Astrocyte (in vitro differentiated cells and primary cell): ENCODE results near the gene PKP4. TPM values are rescaled to one million over a fixed set of nuclear protein-coding genes. Genes with fewer than 3 reads are reported as not detected.

Source experiments
- DNase-seq: peaks from one replicate; pipeline ENCODE4 v3.0.0-alpha.2; 2010; ENCODE audit warnings: low read depth
- FAIRE-seq: peaks from 2 replicates; lab custom pipeline; 2011; peaks lifted over from hg19 to GRCh38; lab: Jason Lieb, UNC
- H2AFZ ChIP-seq: 2 replicates; pipeline ENCODE4 v1.6.0; 2012; ENCODE audit warnings: low read depth, low read length, inconsistent platforms
- H3K27ac ChIP-seq: 2 replicates; pipeline ENCODE4 v1.5.1; 2011; ENCODE audit warnings: low read depth, low read length, inconsistent platforms
- H3K27me3 ChIP-seq: 2 replicates; pipeline ENCODE4 v1.6.0; 2011; ENCODE audit warnings: low read length, inconsistent platforms; ENCODE audit not compliant: insufficient read depth
- H3K36me3 ChIP-seq: 2 replicates; pipeline ENCODE4 v1.5.1; 2011; ENCODE audit warnings: low read length, inconsistent platforms; ENCODE audit not compliant: insufficient read depth
- H3K4me1 ChIP-seq: 2 replicates; pipeline ENCODE4 v1.5.1; 2011; ENCODE audit warnings: low read length, inconsistent platforms; ENCODE audit not compliant: insufficient read depth
- H3K4me2 ChIP-seq: 2 replicates; pipeline ENCODE4 v1.6.0; 2012; ENCODE audit warnings: low read length, inconsistent platforms
- H3K4me3 ChIP-seq: 2 replicates; pipeline ENCODE4 v1.5.1; 2011; ENCODE audit warnings: low read depth, mild to moderate bottlenecking, low read length, inconsistent platforms; ENCODE audit not compliant: insufficient read depth
- H3K79me2 ChIP-seq: 2 replicates; pipeline ENCODE4 v1.6.0; 2012; ENCODE audit warnings: mild to moderate bottlenecking, low read length, inconsistent platforms; ENCODE audit not compliant: insufficient read depth
- H3K9ac ChIP-seq: 2 replicates; pipeline ENCODE4 v1.6.0; 2012; ENCODE audit warnings: mild to moderate bottlenecking, low read length, inconsistent platforms
- H3K9me3 ChIP-seq: 2 replicates; pipeline ENCODE4 v1.5.1; 2012; ENCODE audit warnings: low read depth, mild to moderate bottlenecking, low read length, inconsistent platforms; ENCODE audit not compliant: insufficient read depth
- H4K20me1 ChIP-seq: 2 replicates; pipeline ENCODE4 v1.6.0; 2012; ENCODE audit warnings: low read length, inconsistent platforms; ENCODE audit not compliant: insufficient read depth
- H3K27ac Mint-ChIP-seq: one replicate; pipeline ENCODE4 v1.8.0; 2021; ENCODE audit warnings: mild to moderate bottlenecking, mixed read lengths; ENCODE audit not compliant: unreplicated experiment
- H3K27me3 Mint-ChIP-seq: one replicate; pipeline ENCODE4 v1.8.0; 2021; ENCODE audit warnings: low read depth, mixed read lengths; ENCODE audit not compliant: unreplicated experiment
- H3K36me3 Mint-ChIP-seq: one replicate; pipeline ENCODE4 v1.8.0; 2021; ENCODE audit warnings: low read depth, mixed read lengths; ENCODE audit not compliant: unreplicated experiment
- H3K4me1 Mint-ChIP-seq: one replicate; pipeline ENCODE4 v1.8.0; 2021; ENCODE audit warnings: low read depth, mixed read lengths; ENCODE audit not compliant: unreplicated experiment
- H3K4me3 Mint-ChIP-seq: one replicate; pipeline ENCODE4 v1.8.0; 2021; ENCODE audit warnings: mild to moderate bottlenecking, moderate library complexity, mixed read lengths; ENCODE audit not compliant: unreplicated experiment
- H3K9me3 Mint-ChIP-seq: one replicate; pipeline ENCODE4 v1.8.0; 2021; ENCODE audit warnings: mild to moderate bottlenecking, mixed read lengths; ENCODE audit not compliant: unreplicated experiment
- EZH2 ChIP-seq: IDR thresholded peaks from 2 replicates; pipeline ENCODE4 v1.6.1; 2012; ENCODE audit warnings: mild to moderate bottlenecking, low read length, inconsistent platforms; ENCODE audit not compliant: insufficient read depth
- total RNA-seq: library from RNA; stranded (reverse); gene quantifications from 2 replicates; pipeline ENCODE4 v1.2.1, GENCODE V29; 2021
- TF ChIP-seq, protein P1 (sequence below): IDR thresholded peaks from 2 replicates; pipeline ENCODE4 v1.5.1; 2011; ENCODE audit warnings: low read depth, mild to moderate bottlenecking, inconsistent platforms, low read length, moderate library complexity; ENCODE audit not compliant: insufficient read depth

The PKP4 gene
- total RNA-seq, 1 donor from 2014 or later = 38.4 TPM

DNA sequence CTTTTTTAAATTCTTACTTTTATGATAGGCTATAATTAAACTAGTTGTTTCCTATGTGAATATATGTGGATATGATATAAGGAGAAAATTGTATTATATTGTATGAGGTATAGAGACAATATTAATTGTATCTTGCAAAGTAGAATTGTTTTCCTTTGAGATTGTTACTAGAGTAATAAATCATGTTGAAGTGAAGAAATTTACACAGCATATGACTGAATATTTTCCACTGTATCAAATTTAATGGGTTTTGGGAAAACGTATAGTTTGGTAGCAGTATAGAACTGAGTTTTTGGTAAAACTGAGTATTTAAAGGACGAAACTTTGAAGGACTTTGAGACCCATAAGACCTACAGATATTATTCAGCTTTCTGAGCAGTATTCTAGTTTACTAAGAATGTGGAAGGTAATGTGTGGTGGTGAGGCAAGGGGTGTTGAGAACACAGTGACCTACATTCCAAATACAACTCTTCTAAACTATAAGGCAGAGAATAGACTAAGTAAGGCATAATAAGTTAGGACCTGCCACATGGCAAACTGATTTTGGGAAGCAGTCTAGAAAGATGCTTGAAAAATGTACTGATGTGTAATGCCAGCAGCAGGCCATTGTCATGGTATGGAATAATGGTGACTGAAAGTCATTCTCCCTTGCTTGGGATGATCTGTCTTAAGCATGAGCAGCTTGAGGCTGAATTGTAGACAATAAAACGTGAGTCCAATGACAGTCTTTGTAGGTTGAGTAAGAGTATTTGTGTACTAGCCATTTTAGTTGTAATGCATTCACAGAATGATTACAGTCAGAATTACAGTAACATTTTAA is 29.6 kb downstream of the PKP4 start:
- H2AFZ ChIP-seq = peak overlapping the region; percentile 16
- H3K4me2 ChIP-seq = peak overlapping the region; percentile 53
- peaks cover 58% of the 10 kb centered on the region for H3K4me1 Mint-ChIP-seq
- no peaks in the 10 kb centered on the region for H3K9me3 ChIP-seq
- no peaks in the 10 kb centered on the region for H3K27me3 ChIP-seq
- no peaks in the 10 kb centered on the region for H4K20me1 ChIP-seq
- H3K4me3 Mint-ChIP-seq = no peak overlapping the region
- H3K4me3 ChIP-seq = no peak overlapping the region
- peaks cover 9% of the 10 kb centered on the region for H3K4me1 ChIP-seq
- no peaks in the 10 kb centered on the region for H3K36me3 ChIP-seq
- H3K27ac Mint-ChIP-seq = peak overlapping the region; percentile 35
- H3K27ac ChIP-seq = peak overlapping the region; percentile 48
- no peaks in the 10 kb centered on the region for H3K36me3 Mint-ChIP-seq
- FAIRE-seq (peak; percentile 52), DNase-seq (no peak)
- H3K9me3 Mint-ChIP-seq = no peaks in the 10 kb centered on the region
- no peaks in the 10 kb centered on the region for H3K27me3 Mint-ChIP-seq
- no peak for TF ChIP-seq EZH2
- TF ChIP-seq, protein P1, sequence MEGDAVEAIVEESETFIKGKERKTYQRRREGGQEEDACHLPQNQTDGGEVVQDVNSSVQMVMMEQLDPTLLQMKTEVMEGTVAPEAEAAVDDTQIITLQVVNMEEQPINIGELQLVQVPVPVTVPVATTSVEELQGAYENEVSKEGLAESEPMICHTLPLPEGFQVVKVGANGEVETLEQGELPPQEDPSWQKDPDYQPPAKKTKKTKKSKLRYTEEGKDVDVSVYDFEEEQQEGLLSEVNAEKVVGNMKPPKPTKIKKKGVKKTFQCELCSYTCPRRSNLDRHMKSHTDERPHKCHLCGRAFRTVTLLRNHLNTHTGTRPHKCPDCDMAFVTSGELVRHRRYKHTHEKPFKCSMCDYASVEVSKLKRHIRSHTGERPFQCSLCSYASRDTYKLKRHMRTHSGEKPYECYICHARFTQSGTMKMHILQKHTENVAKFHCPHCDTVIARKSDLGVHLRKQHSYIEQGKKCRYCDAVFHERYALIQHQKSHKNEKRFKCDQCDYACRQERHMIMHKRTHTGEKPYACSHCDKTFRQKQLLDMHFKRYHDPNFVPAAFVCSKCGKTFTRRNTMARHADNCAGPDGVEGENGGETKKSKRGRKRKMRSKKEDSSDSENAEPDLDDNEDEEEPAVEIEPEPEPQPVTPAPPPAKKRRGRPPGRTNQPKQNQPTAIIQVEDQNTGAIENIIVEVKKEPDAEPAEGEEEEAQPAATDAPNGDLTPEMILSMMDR = no peak
- H3K9ac ChIP-seq = peak overlapping the region; percentile 11
- peaks cover 67% of the 10 kb centered on the region for H3K79me2 ChIP-seq

DNA sequence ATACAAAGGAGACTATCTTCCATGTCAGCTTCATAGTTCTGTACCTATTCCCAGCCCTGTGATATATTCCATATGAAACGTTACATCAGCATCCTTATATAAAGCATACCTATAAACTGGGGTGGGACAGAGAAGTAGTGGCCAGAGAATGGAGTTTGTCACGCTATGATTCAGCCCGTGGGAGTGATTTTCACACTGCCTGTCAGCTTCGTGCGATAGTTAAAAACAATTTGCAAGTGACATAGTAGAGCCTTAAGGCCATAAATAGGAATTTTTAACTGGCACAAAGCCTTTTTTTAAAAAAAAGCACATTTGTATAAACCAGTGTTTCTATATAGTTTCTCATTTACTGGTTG is 30.2 kb downstream of the PKP4 start:
- Mint-ChIP-seq H3K4me3 (no peak overlapping the region), H3K27me3 (no peaks in the 10 kb centered on the region), H3K4me1 (peaks cover 58% of the 10 kb centered on the region), H3K27ac (peak overlapping the region; percentile 35), H3K36me3 (no peaks in the 10 kb centered on the region), H3K9me3 (no peaks in the 10 kb centered on the region)
- Histone ChIP-seq H2AFZ (peak overlapping the region; percentile 16), H3K79me2 (peaks cover 72% of the 10 kb centered on the region), H3K36me3 (no peaks in the 10 kb centered on the region), H3K9ac (peak overlapping the region; percentile 11), H3K27ac (peak overlapping the region; percentile 48), H3K4me1 (peaks cover 9% of the 10 kb centered on the region), H3K4me2 (peak overlapping the region; percentile 53), H3K27me3 (no peaks in the 10 kb centered on the region), H3K4me3 (no peak overlapping the region), H3K9me3 (no peaks in the 10 kb centered on the region), H4K20me1 (no peaks in the 10 kb centered on the region)
- TF ChIP-seq, protein P1 = no peak
- no peak for TF ChIP-seq EZH2
- FAIRE-seq = no peak
- DNase-seq = peak; percentile 61

DNA sequence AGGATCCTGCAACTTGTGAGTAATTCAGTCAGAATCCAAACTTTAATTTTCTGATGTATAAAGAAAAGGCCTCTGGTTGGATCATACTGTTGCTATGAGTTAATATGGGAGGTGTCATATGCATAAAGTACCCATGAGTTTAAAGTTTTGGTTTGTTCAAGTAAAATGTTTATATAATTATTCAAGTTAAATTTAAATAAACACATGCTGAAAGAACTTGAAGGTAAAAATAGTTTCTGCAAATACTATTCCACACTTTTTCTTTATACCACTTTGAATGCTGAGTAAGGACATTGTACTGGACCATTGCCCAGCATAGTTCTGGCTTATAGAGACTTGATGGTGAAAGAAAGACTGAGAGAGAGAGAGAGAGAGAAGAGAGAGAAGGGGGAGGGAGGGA is 30.7 kb downstream of the PKP4 start:
- H3K4me2 ChIP-seq = peak overlapping the region; percentile 53
- peaks cover 71% of the 10 kb centered on the region for H3K79me2 ChIP-seq
- FAIRE-seq (no peak), DNase-seq (peak; percentile 72)
- peaks cover 54% of the 10 kb centered on the region for H3K4me1 Mint-ChIP-seq
- no peaks in the 10 kb centered on the region for H3K36me3 ChIP-seq
- TF ChIP-seq EZH2 = no peak
- no peaks in the 10 kb centered on the region for H3K36me3 Mint-ChIP-seq
- H2AFZ ChIP-seq = no peak overlapping the region
- peak overlapping the region; percentile 28 for H3K27ac Mint-ChIP-seq
- peak overlapping the region; percentile 48 for H3K27ac ChIP-seq
- no peaks in the 10 kb centered on the region for H3K9me3 ChIP-seq
- H3K9ac ChIP-seq = no peak overlapping the region
- H3K27me3 Mint-ChIP-seq = no peaks in the 10 kb centered on the region
- H3K4me3 ChIP-seq = no peak overlapping the region
- no peaks in the 10 kb centered on the region for H3K9me3 Mint-ChIP-seq
- H3K27me3 ChIP-seq = no peaks in the 10 kb centered on the region
- peaks cover 9% of the 10 kb centered on the region for H3K4me1 ChIP-seq
- H3K4me3 Mint-ChIP-seq = no peak overlapping the region
- no peaks in the 10 kb centered on the region for H4K20me1 ChIP-seq
